HG03175 (cell line): ENCODE data around the gene PARD3.
A peak's percentile ranks its signal among the peaks of the same experiment; 100 is the strongest.
"Not testable (repeated sequence)": the region's sequence is repeated elsewhere in the genome, so short reads cannot be mapped to it uniquely, and the experiment has no call there.

Source experiments
- ATAC-seq: cut with Tn5 transposase; IDR thresholded peaks from one replicate; pipeline ENCODE4 v1.9.1; 2021; ENCODE audit warnings: mild to moderate bottlenecking, moderate library complexity; ENCODE audit not compliant: unreplicated experiment

PARD3 gene

GRCh38 chr10:34745244-34745643, 69.9 kb downstream of the PARD3 start:
- no peak for ATAC-seq

- no peak for ATAC-seq
Measured at GRCh38 chr10:34744590-34744989, 70.5 kb downstream of the PARD3 start.

GRCh38 chr10:34743814-34744213, 71.3 kb downstream of the PARD3 start:
- ATAC-seq = no peak

- no peak for ATAC-seq
Measured at GRCh38 chr10:34742456-34742855, 72.6 kb downstream of the PARD3 start.

- ATAC-seq = not testable (repeated sequence)
Measured at GRCh38 chr10:34741087-34741486, 74.0 kb downstream of the PARD3 start.

GRCh38 chr10:34740321-34740720, 74.8 kb downstream of the PARD3 start:
- no peak for ATAC-seq

GRCh38 chr10:34739915-34740314, 75.2 kb downstream of the PARD3 start:
- ATAC-seq = no peak

GRCh38 chr10:34737772-34738169, 77.3 kb downstream of the PARD3 start:
- no peak for ATAC-seq

- no peak for ATAC-seq
Measured at GRCh38 chr10:34736976-34737771, 77.9 kb downstream of the PARD3 start.

GRCh38 chr10:34734918-34735317, 80.2 kb downstream of the PARD3 start:
- no peak for ATAC-seq

GRCh38 chr10:34732926-34733325, 82.2 kb downstream of the PARD3 start:
- ATAC-seq = no peak

- no peak for ATAC-seq
Measured at GRCh38 chr10:34731885-34732701, 83.0 kb downstream of the PARD3 start.

GRCh38 chr10:34731213-34731612, 83.9 kb downstream of the PARD3 start:
- no peak for ATAC-seq

- ATAC-seq = no peak
Measured at GRCh38 chr10:34730726-34731125, 84.4 kb downstream of the PARD3 start.

- ATAC-seq = no peak
Measured at GRCh38 chr10:34729619-34730018, 85.5 kb downstream of the PARD3 start.

GRCh38 chr10:34728361-34728760, 86.7 kb downstream of the PARD3 start:
- no peak for ATAC-seq

GRCh38 chr10:34727595-34728033, 87.5 kb downstream of the PARD3 start:
- no peak for ATAC-seq

GRCh38 chr10:34726862-34727261, 88.2 kb downstream of the PARD3 start:
- ATAC-seq = no peak

- ATAC-seq = peak; percentile 69
Measured at GRCh38 chr10:34723750-34724149, 91.3 kb downstream of the PARD3 start.

- ATAC-seq = no peak
Measured at GRCh38 chr10:34722404-34722803, 92.7 kb downstream of the PARD3 start.

- no peak for ATAC-seq
Measured at GRCh38 chr10:34721208-34721840, 93.8 kb downstream of the PARD3 start.

- no peak for ATAC-seq
Measured at GRCh38 chr10:34719746-34720145, 95.3 kb downstream of the PARD3 start.
